ENCODE measurements around the gene CDH4.

The CDH4 gene

DNA sequence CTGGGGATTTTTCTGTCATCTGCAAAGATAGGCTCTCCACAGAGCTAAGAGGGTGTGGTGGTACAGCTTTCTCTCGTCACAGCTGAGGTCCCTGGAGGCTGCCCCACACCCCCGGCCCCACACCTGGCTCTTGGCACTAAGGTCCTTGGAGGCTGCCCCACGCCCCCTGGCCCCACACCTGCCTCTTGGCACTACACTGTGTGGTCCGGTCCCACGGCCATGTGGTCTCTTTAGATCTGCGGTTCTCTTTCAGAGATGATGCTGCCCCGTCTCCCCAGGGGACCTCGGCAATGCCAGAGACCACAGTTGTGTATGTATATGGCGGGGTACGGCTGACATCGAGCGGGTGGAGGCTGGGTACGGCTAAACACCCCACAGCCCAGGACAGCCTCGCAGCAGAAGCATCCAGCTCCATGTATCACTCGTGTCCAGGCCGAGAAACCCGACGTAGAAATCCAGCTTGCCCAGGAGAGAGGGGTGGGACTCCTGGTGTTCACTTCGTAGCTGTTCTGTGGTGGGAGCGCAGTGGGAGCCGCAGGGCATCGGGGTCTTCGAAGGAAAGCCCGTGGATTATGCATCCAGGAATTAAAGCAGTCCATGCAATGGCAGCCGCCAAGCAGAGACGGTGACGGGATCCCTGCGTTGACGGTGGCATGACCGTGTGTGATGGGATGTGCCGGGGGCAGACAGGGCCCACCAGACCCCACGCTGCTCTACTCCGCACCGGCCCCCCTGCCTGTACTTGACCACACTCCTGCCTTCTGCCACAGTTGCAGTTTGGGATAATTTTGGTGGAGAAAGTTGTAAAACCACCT lies 292.1 kb downstream of the CDH4 start:
- DNase-seq: no peak

- no peak for DNase-seq
These were observed 293.1 kb downstream of the CDH4 start for GRCh38 chr20:61544910-61545889.

GRCh38 chr20:61546641-61547040 lies 294.6 kb downstream of the CDH4 start:
- DNase-seq: no peak

DNA sequence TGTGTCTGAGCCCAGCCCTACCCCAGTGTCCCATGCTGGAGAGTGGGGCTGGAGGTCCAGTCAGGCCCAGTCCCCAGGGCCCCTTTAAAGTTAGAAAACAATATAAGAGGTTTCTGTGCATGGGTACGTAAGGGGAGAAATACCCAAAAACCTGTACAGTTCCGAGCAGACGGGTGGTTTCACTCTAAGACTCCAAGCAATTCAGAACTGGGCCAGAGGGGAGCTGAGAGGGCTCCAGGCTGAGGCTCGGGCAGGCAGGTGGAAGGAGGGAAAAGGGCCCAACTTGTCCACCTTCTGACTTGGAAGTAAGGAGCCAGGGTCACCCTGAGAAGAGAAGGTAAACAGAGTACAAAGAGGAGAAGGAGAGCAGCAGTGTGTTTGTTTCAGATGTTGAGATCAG lies 296.0 kb downstream of the CDH4 start:
- no peak for DNase-seq

GRCh38 chr20:61549865-61550264 lies 297.8 kb downstream of the CDH4 start:
- no peak for DNase-seq

GRCh38 chr20:61551401-61551800 lies 299.3 kb downstream of the CDH4 start:
- DNase-seq: no peak

GRCh38 chr20:61554617-61555016 lies 302.6 kb downstream of the CDH4 start:
- no peak for DNase-seq

- DNase-seq: no peak
These were observed 303.5 kb downstream of the CDH4 start for GRCh38 chr20:61555566-61555965.

- no peak for DNase-seq
These were observed 304.1 kb downstream of the CDH4 start for GRCh38 chr20:61556111-61556510.

- no peak for DNase-seq
These were observed 304.6 kb downstream of the CDH4 start for GRCh38 chr20:61556673-61557072.

DNA sequence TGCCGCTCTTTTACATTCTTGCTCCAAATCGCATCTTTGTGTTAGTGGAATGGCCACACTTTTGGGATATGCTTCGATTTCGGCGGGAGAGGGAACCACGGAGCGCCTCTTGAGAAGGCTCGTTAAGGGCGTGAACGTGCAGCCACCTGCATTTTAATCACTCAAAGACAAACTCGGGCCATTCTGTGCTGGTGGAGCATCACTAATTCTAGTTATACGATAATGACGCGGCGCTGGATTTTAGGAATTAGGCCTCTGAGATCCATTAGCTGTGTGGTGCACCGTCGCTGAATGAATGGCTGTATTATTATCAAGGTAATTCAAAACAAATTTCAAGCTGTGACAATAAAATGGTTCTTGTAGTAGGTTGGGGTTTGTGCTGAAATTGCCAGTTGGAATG lies 305.6 kb downstream of the CDH4 start:
- no peak for DNase-seq

DNA sequence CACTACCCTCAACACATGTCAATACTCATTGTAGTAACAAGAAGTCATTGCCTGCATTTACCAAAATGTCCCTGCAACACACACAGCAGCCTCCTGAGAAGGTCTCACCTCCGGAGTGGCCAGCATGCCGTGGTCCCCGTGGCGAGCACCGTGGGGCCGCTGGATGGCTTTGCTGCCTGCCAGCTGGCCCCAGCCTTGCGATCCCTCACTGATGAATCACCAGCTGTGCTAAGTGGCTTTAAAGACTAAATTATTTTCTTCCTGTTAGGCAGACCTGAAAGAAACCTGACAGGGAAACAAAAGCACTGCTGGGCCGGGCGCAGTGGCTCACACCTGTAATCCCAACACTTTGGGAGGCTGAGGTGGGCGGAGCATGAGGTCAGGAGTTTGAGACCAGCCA lies 306.7 kb downstream of the CDH4 start:
- DNase-seq: no peak

DNA sequence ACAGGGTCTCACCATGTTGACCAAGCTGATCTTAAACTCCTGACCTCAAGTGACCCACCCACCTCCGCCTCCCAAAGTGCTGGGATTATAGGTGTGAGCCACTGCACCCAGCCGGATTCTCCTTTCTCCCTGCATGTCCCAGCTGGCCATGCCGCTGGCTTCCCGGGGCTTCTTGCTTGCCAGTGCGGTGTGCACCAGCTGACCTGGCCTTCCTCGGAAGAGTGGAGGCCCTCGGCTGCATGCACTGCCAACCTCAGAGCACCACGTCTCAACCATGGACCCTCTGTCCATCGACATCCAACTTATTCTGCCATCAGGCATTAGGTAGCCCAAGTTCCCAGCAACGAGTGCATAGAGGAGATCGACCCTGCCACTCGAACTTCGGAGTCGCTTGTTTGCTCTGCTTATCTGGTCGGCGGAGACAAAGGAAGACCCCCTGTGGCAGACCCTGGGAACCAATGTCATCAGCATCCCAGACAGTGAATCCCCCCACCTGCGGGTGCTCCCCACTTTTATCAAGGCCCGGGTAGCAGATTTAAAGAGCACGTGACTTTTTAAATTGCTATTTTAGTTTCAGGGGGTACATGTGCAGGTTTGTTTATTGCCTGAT lies 307.8 kb downstream of the CDH4 start:
- DNase-seq: no peak

- no peak for DNase-seq
These were observed 308.3 kb downstream of the CDH4 start for GRCh38 chr20:61560361-61560853.

DNA sequence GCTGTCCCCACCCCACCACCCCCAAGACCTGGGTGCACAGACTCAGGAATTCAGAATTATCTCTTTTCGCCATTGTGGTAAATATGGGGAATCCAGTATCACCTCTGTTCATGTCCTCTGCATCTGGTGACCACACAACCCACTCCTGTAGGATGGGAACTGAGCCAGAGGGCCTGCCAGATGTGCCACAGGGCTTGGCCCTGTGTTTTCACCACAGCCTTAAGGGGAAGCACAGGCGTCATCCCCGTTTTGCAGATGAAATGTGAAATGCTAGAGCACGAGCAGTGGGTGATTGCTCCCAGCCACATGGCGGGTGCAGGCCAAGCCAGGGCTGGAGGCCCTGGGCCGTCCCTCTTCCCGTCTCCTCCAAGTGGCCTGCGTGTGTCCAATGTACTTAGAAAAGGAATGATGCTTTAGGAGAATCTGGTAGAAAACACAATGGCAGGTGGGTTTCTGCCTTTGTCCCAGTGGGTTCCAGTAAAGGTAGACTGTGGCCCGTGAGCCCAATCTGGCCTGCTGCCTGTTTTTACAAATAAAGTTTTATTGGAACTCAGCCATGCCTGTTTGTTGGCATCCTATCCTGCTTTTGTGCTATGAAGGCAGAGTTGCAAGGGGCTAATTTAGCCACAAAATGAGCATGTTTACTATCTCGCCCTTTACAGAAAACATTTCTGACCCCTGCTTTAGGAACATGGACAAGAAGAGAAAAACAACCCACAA lies 309.2 kb downstream of the CDH4 start:
- no peak for DNase-seq

DNA sequence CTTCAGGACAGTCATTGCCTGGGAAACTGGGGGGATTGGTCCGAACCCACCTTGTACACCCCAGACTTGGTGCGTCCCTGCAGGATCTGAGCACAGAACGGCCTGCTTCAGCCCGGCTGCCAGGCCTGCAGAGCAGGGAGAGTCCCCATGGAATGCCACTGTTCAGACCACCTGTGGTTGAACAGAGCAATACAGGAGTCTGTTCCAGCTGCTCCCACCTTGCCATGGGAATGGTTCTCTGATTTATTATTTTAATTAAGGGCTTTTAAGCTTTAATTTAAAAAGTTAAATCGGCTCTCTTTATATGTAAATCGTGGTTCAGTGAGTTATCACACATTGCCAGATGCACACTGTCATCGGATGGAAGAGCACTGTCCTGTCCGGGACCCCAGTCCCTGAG lies 310.4 kb downstream of the CDH4 start:
- DNase-seq: no peak

- no peak for DNase-seq
These were observed 310.9 kb downstream of the CDH4 start for GRCh38 chr20:61562897-61563504.

DNA sequence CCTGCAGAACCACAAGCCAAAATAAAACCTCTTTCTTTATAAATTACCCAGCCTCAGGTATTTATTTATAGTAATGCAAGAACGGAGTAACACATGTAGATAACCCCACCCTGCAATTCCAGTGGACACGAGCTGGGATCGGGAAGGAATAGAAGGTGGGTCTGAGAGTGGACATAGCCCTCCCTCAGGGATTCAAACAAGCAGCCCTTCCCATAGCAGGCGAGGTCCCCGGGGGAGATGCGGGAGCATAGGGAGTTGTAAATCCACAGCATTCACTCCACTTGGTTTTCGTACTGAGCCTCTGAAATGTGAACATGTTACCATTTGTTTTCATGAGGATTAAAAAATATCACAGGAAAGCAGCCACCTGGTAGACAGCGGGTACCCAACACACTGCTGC lies 312.6 kb downstream of the CDH4 start:
- DNase-seq: no peak

- no peak for DNase-seq
These were observed 313.7 kb downstream of the CDH4 start for GRCh38 chr20:61565791-61566190.

DNA sequence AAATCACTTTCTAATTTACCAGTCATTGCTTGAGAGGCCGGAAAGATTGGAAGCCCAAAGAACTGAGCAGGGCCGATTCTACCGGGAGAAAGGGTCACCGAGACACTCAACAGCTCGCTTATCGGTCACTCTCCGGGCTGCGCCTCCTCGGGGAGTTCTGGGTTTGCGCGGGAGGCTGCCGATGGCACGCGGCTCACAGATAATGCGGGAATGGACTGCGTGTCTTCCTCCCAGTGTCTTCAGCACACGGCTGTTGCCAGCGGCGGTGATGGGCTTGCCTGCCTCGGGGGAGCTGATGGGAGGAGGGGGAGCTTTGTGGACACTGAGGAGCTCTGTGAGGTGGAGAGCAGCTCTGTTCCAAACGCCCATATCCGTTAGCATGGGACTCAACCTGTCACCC lies 314.6 kb downstream of the CDH4 start:
- no peak for DNase-seq

GRCh38 chr20:61567204-61567603 lies 315.1 kb downstream of the CDH4 start:
- DNase-seq: no peak

- no peak for DNase-seq
These were observed 317.8 kb downstream of the CDH4 start for GRCh38 chr20:61569825-61570224.
